SK-N-SH (cell line): Measurements from ENCODE around the gene CLTCL1. TPM values are rescaled to one million over a fixed set of nuclear protein-coding genes. Genes with fewer than 3 reads are reported as not detected.

ENCODE experiments used
- CTCF ChIA-PET: fragments of 300-600, 350-600 bp; formaldehyde crosslinking; extraction: SDS; loops from one replicate; lab custom pipeline; 2021; lab: Yijun Ruan, JAX
- POLR2A ChIA-PET: fragments of 350-600 bp; sonication (Branson Sonifier 250); formaldehyde crosslinking; extraction: SDS; loops from one replicate; lab custom pipeline; 2020; ENCODE audit warnings: antibody characterized with exemption, inconsistent platforms; lab: Yijun Ruan, JAX
- DNase-seq: peaks from one replicate; pipeline ENCODE4 v3.0.0; 2012
- H2AFZ ChIP-seq: fragments of 200-600 bp; sonication (generic); 2 replicates; pipeline ENCODE4 v1.8.1; 2016; ENCODE audit warnings: antibody characterized with exemption, mild to moderate bottlenecking, low read depth
- H3F3A ChIP-seq: fragments of 200-600 bp; sonication (generic); replicated peaks from 2 replicates; pipeline ENCODE3; 2016; ENCODE audit warnings: antibody characterized with exemption, mild to moderate bottlenecking; ENCODE audit not compliant: insufficient read depth
- H3K27ac ChIP-seq, 2 experiments: fragments of 200-500 bp in 1 of 2; fragments of 200-600 bp in 1 of 2; sonication (Bioruptor generic) in 1 of 2; sonication (generic), shearing (Covaris generic) in 1 of 2; 2 replicates each; pipeline versions ENCODE4 v1.5.1 to v1.6.1; 2014 to 2016; ENCODE audit warnings: low read depth in 2 of 2, inconsistent platforms in 1 of 2, low read length in 1 of 2, mild to moderate bottlenecking in 1 of 2, mixed read lengths in 1 of 2
- H3K27me3 ChIP-seq: fragments of 200-600 bp; sonication (generic), shearing (Covaris generic); 2 replicates; pipeline ENCODE4 v1.6.1; 2016; ENCODE audit warnings: mixed run types; ENCODE audit not compliant: insufficient read depth
- H3K36me3 ChIP-seq, 2 experiments: fragments of 200-500 bp in 1 of 2; fragments of 200-600 bp in 1 of 2; sonication (Bioruptor generic) in 1 of 2; sonication (generic) in 1 of 2; replicated peaks in 1 of 2; 2 replicates each; pipeline versions ENCODE3 to v1.5.1; 2014 to 2016; ENCODE audit warnings: low read length in 1 of 2, mild to moderate bottlenecking in 1 of 2; ENCODE audit not compliant: insufficient read depth in 2 of 2, control insufficient read depth in 1 of 2
- H3K4me1 ChIP-seq, 2 experiments: fragments of 200-500 bp in 1 of 2; fragments of 200-600 bp in 1 of 2; sonication (Bioruptor generic) in 1 of 2; sonication (generic), shearing (Covaris generic) in 1 of 2; 2 replicates each; pipeline versions ENCODE4 v1.5.1 to v1.6.1; 2014 to 2016; ENCODE audit warnings: low read depth in 1 of 2, low read length in 1 of 2, mixed run types in 1 of 2; ENCODE audit not compliant: insufficient read depth in 2 of 2, control insufficient read depth in 1 of 2
- H3K4me2 ChIP-seq: fragments of 200-600 bp; sonication (generic), shearing (Covaris generic); 2 replicates; pipeline ENCODE4 v1.6.1; 2017; ENCODE audit warnings: mixed run types
- H3K4me3 ChIP-seq, 2 experiments: fragments of 200-500 bp in 1 of 2; fragments of 200-600 bp in 1 of 2; sonication (Bioruptor generic) in 1 of 2; sonication (generic), shearing (Covaris generic) in 1 of 2; 2 replicates each; pipeline versions ENCODE4 v1.5.1 to v1.8.1; 2014 to 2016; ENCODE audit warnings: low read depth in 2 of 2, inconsistent platforms in 1 of 2, low read length in 1 of 2, mild to moderate bottlenecking in 1 of 2, mixed read lengths in 1 of 2, moderate library complexity in 1 of 2
- H3K79me2 ChIP-seq: fragments of 200-600 bp; sonication (generic); 2 replicates; pipeline ENCODE4 v1.8.1; 2017; ENCODE audit warnings: mild to moderate bottlenecking; ENCODE audit not compliant: insufficient read depth
- H3K9ac ChIP-seq: fragments of 200-600 bp; sonication (generic); 2 replicates; pipeline ENCODE4 v1.6.1; 2017; ENCODE audit warnings: mixed run types
- H3K9me2 ChIP-seq: fragments of 200-600 bp; sonication (generic); 2 replicates; pipeline ENCODE4 v1.6.1; 2017; ENCODE audit warnings: mixed run types
- H3K9me3 ChIP-seq: fragments of 200-600 bp; sonication (generic); 2 replicates; pipeline ENCODE4 v1.6.1; 2017; ENCODE audit warnings: mixed run types, mild to moderate bottlenecking, moderate library complexity
- H4K20me1 ChIP-seq: fragments of 200-600 bp; sonication (generic); 2 replicates; pipeline ENCODE4 v1.6.1; 2017; ENCODE audit warnings: mild to moderate bottlenecking, mixed run types; ENCODE audit not compliant: insufficient read depth
- CHD2 ChIP-seq: fragments of 150-350 bp; IDR thresholded peaks from 2 replicates; pipeline ENCODE4 v1.6.1; 2018; ENCODE audit warnings: low read length; ENCODE audit not compliant: partially characterized antibody
- CTCF ChIP-seq: fragments of 200-600 bp; sonication (generic); IDR thresholded peaks from 2 replicates; pipeline ENCODE4 v1.6.1; 2017; ENCODE audit warnings: antibody characterized with exemption, mild to moderate bottlenecking, moderate library complexity
- ELF1 ChIP-seq: IDR thresholded peaks from 2 replicates; pipeline ENCODE4 v1.4.0; 2012
- EZH2phosphoT487 ChIP-seq: fragments of 200-600 bp; sonication (generic); IDR thresholded peaks from 2 replicates; pipeline ENCODE4 v1.6.1; 2017; ENCODE audit warnings: low read depth, mixed run types, mild to moderate bottlenecking, antibody characterized with exemption, moderate library complexity, borderline replicate concordance
- FOSL2 ChIP-seq: IDR thresholded peaks from 2 replicates; pipeline ENCODE4 v1.4.0; 2012; ENCODE audit warnings: low read depth, mild to moderate bottlenecking, moderate library complexity, borderline replicate concordance
- FOXJ3 ChIP-seq: sonication (generic); formaldehyde crosslinking; IDR thresholded peaks from 2 replicates; pipeline ENCODE4 v1.5.1; 2020; ENCODE audit warnings: mild to moderate bottlenecking, missing genetic modification reagents
- GABPA ChIP-seq: IDR thresholded peaks from 2 replicates; pipeline ENCODE4 v1.4.0; 2012; ENCODE audit warnings: low read depth, mild to moderate bottlenecking
- IRF3 ChIP-seq: fragments of 150-350 bp; IDR thresholded peaks from 2 replicates; pipeline ENCODE4 v1.6.1; 2016; ENCODE audit warnings: mild to moderate bottlenecking, low read depth, low read length
- JUND ChIP-seq: IDR thresholded peaks from 2 replicates; pipeline ENCODE4 v1.4.0; 2012
- MAX ChIP-seq: IDR thresholded peaks from 2 replicates; pipeline ENCODE4 v1.4.0; 2012; ENCODE audit warnings: low read depth
- NFIC ChIP-seq: IDR thresholded peaks from 2 replicates; pipeline ENCODE4 v1.4.0; 2012; ENCODE audit warnings: borderline replicate concordance
- PBX3 ChIP-seq: IDR thresholded peaks from 2 replicates; pipeline ENCODE4; 2012
- RAD21 ChIP-seq: IDR thresholded peaks from 2 replicates; pipeline ENCODE4 v1.6.1; 2012; ENCODE audit warnings: mild to moderate bottlenecking, low read length
- SIN3A ChIP-seq: IDR thresholded peaks from 2 replicates; pipeline ENCODE4 v1.6.1; 2012; ENCODE audit warnings: low read depth, mild to moderate bottlenecking, low read length, moderate library complexity, borderline replicate concordance
- TAF1 ChIP-seq: IDR thresholded peaks from 2 replicates; pipeline ENCODE4 v1.6.1; 2012; ENCODE audit warnings: low read depth, mild to moderate bottlenecking, low read length, moderate library complexity, borderline replicate concordance
- TCF12 ChIP-seq: IDR thresholded peaks from 2 replicates; pipeline ENCODE4 v1.4.0; 2012
- USF1 ChIP-seq: IDR thresholded peaks from 2 replicates; pipeline ENCODE4 v1.4.0; 2012; ENCODE audit warnings: low read depth, borderline replicate concordance
- USF2 ChIP-seq: fragments of 150-350 bp; IDR thresholded peaks from 2 replicates; pipeline ENCODE4 v1.6.1; 2017; ENCODE audit warnings: antibody characterized with exemption, low read length, low read depth, borderline replicate concordance
- YY1 ChIP-seq: IDR thresholded peaks from 2 replicates; pipeline ENCODE4 v1.4.0; 2012; ENCODE audit warnings: low read depth, mild to moderate bottlenecking
- ZBTB33 ChIP-seq: IDR thresholded peaks from 2 replicates; pipeline ENCODE4 v1.4.0; 2012; ENCODE audit warnings: low read depth, borderline replicate concordance
- WGBS: methylation state at CpG from one replicate; pipeline ENCODE4 v1.1.6; 2017; ENCODE audit warnings: low lambda C conversion rate; 5-methylcytosine and 5-hydroxymethylcytosine counted together
- polyA plus RNA-seq, 3 experiments: library from polyadenylated mRNA; depleted of rRNA; stranded (reverse); fragments of >200 nt; gene quantifications; 2 replicates each; pipeline ENCODE4 v1.2.3, GENCODE V29; 2012

The CLTCL1 gene
- polyA plus RNA-seq, 1 of the 3 experiments (the other 2 are of a cell fraction): 6.7 TPM

- DNase-seq: no peak
- no peak overlapping the region for H3K27ac ChIP-seq
- peaks cover 8 to 11% of the 10 kb centered on the region in 2 experiments for H3K36me3 ChIP-seq
- no peaks in the 10 kb centered on the region for H3K27me3 ChIP-seq
- H3K4me2 ChIP-seq: no peak overlapping the region
- no peaks in the 10 kb centered on the region for H3K9me2 ChIP-seq
- no peak for TF ChIP-seq TAF1
- no peak for TF ChIP-seq YY1
- no peak for TF ChIP-seq USF1
- no peak for TF ChIP-seq SIN3A
- TF ChIP-seq GABPA: no peak
- no peak for TF ChIP-seq RAD21
- TF ChIP-seq ZBTB33: no peak
- no peak for TF ChIP-seq NFIC
- no peak for TF ChIP-seq FOSL2
- TF ChIP-seq TCF12: no peak
- TF ChIP-seq IRF3: no peak
- no peak for TF ChIP-seq EZH2phosphoT487
- no peak for TF ChIP-seq CTCF
- TF ChIP-seq ELF1: no peak
- no peak for TF ChIP-seq MAX
- TF ChIP-seq JUND: no peak
- no peak for TF ChIP-seq CHD2
- TF ChIP-seq FOXJ3 (CRISPR knock-in tag): no peak
- TF ChIP-seq USF2: no peak
- TF ChIP-seq PBX3: no peak
- ChIA-PET CTCF (interaction anchor here (0.6 kb wide), 1 partner anchor 60 kb away, joined by 3 read pairs; no protein-coding TSS in a partner anchor), POLR2A (no interaction called here)
- H3K4me1 ChIP-seq: no peaks in the 10 kb centered on the region
- 93% methylated on average over 5 of the region's 7 CpGs for WGBS
- H4K20me1 ChIP-seq: no peaks in the 10 kb centered on the region
- no peak overlapping the region for H3K4me3 ChIP-seq
- H3K9me3 ChIP-seq: no peaks in the 10 kb centered on the region
- H3F3A ChIP-seq: no peaks in the 10 kb centered on the region
- no peak overlapping the region for H2AFZ ChIP-seq
- no peaks in the 10 kb centered on the region for H3K79me2 ChIP-seq
- H3K9ac ChIP-seq: no peak overlapping the region
Observed at GRCh38 chr22:19239464-19239863, 52.1 kb downstream of the CLTCL1 start.
